B cell (primary cell): ENCODE data around the gene ITSN1. TPM values are rescaled to one million over a fixed set of nuclear protein-coding genes. Genes with fewer than 3 reads are reported as not detected.

ENCODE experiments used
- ATAC-seq: fragments of 200-7000 bp; cut with Tn5 transposase; one replicate; pipeline ENCODE4 v1.10.0; 2021; ENCODE audit warnings: low read depth, mild to moderate bottlenecking, moderate number of reproducible peaks, moderate library complexity
- CTCF ChIA-PET: fragments of 350-600 bp; sonication (Branson Sonifier 250); formaldehyde crosslinking; loops from one replicate; lab custom pipeline; 2021; ENCODE audit warnings: antibody characterized with exemption, inconsistent platforms; lab: Charles Lee
- POLR2A ChIA-PET: fragments of 350-600 bp; sonication (Branson Sonifier 250); formaldehyde crosslinking; loops from one replicate; lab custom pipeline; 2021; ENCODE audit warnings: antibody characterized with exemption; lab: Charles Lee
- DNase-seq: peaks from one replicate; pipeline ENCODE4 v3.0.0; 2013
- H2AFZ ChIP-seq: 2 replicates; pipeline ENCODE4 v1.6.1; 2012; ENCODE audit warnings: mild to moderate bottlenecking, low read depth, low read length; ENCODE audit not compliant: insufficient read depth, poor library complexity, severe bottlenecking
- H3K27ac ChIP-seq, 2 donors: 1 replicate in 1 of 2; 2 replicates in 1 of 2; pipeline ENCODE4 v1.5.1; 2012 to 2013; ENCODE audit warnings: low read length in 2 of 2, mild to moderate bottlenecking in 2 of 2, moderate library complexity in 1 of 2
- H3K27me3 ChIP-seq, 4 experiments: fragments of 200-600 bp in 1 of 4; sonication (generic) in 1 of 4; replicated peaks in 1 of 4; 1 replicate in 2 of 4; 2 replicates in 2 of 4; pipeline versions ENCODE4 v1.6.1 to v1.7.0; 2013 to 2016; ENCODE audit warnings: low read length in 3 of 4, mild to moderate bottlenecking in 2 of 4, mixed read lengths in 1 of 4, moderate library complexity in 1 of 4; ENCODE audit not compliant: insufficient read depth in 4 of 4, control insufficient read depth in 3 of 4; ENCODE audit errors: control extremely low read depth in 1 of 4
- H3K36me3 ChIP-seq, 2 experiments: replicated peaks in 1 of 2; 1 replicate in 1 of 2; 2 replicates in 1 of 2; pipeline versions ENCODE4 v1.6.1 to v1.7.1; 2013; ENCODE audit warnings: low read length in 1 of 2; ENCODE audit not compliant: insufficient read depth in 2 of 2, control insufficient read depth in 1 of 2; ENCODE audit errors: control extremely low read depth in 1 of 2, extremely low read depth in 1 of 2
- H3K4me1 ChIP-seq, 2 donors: fragments of 200-600 bp in 1 of 2; sonication (generic) in 1 of 2; 1 replicate in 1 of 2; 2 replicates in 1 of 2; pipeline versions ENCODE4 v1.5.1 to v1.6.1; 2013 to 2017; ENCODE audit warnings: low read length in 2 of 2; ENCODE audit not compliant: control insufficient read depth in 2 of 2, insufficient read depth in 2 of 2
- H3K4me2 ChIP-seq: replicated peaks from 2 replicates; pipeline ENCODE3; 2012; ENCODE audit warnings: mild to moderate bottlenecking, low read depth, low read length; ENCODE audit not compliant: poor library complexity, severe bottlenecking
- H3K4me3 ChIP-seq, 5 experiments: fragments of 200-600 bp in 1 of 5; sonication (generic) in 1 of 5; 1 replicate in 3 of 5; 2 replicates in 2 of 5; pipeline versions ENCODE4 v1.5.1 to v1.7.0; 2011 to 2016; ENCODE audit warnings: low read length in 4 of 5, mild to moderate bottlenecking in 4 of 5, low read depth in 2 of 5, control low read depth in 1 of 5, moderate library complexity in 1 of 5; ENCODE audit not compliant: insufficient read depth in 1 of 5; ENCODE audit errors: control extremely low read depth in 1 of 5, extremely low read depth in 1 of 5
- H3K79me2 ChIP-seq: fragments of 200-600 bp; sonication (generic); one replicate; pipeline ENCODE4 v1.6.0; 2016; ENCODE audit warnings: low read length; ENCODE audit not compliant: control insufficient read depth, insufficient read depth
- H3K9ac ChIP-seq: fragments of 200-600 bp; sonication (generic); 2 replicates; pipeline ENCODE4 v1.6.1; 2017; ENCODE audit warnings: mild to moderate bottlenecking, low read length, moderate library complexity
- H3K9me3 ChIP-seq, 3 donors: one replicate each; pipeline versions ENCODE4 v1.6.1 to v1.7.1; 2013; ENCODE audit warnings: low read length in 2 of 3; ENCODE audit not compliant: control insufficient read depth in 2 of 3, insufficient read depth in 1 of 3; ENCODE audit errors: control extremely low read depth in 1 of 3
- H4K20me1 ChIP-seq: 2 replicates; pipeline ENCODE4 v1.6.0; 2012; ENCODE audit warnings: mild to moderate bottlenecking, low read length; ENCODE audit not compliant: insufficient read depth, control insufficient read depth, poor library complexity, severe bottlenecking
- H3K27ac Mint-ChIP-seq: one replicate; pipeline ENCODE4 v1.8.0; 2021; ENCODE audit warnings: mixed read lengths
- H3K27me3 Mint-ChIP-seq: one replicate; pipeline ENCODE4 v1.8.0; 2021; ENCODE audit warnings: mixed read lengths
- H3K4me1 Mint-ChIP-seq: one replicate; pipeline ENCODE4 v1.8.0; 2021; ENCODE audit warnings: mixed read lengths
- H3K4me3 Mint-ChIP-seq: one replicate; pipeline ENCODE4 v1.8.0; 2021; ENCODE audit warnings: mixed read lengths
- H3K9me3 Mint-ChIP-seq: one replicate; pipeline ENCODE4 v1.8.0; 2022; ENCODE audit warnings: mixed read lengths; ENCODE audit not compliant: insufficient read depth
- EZH2 ChIP-seq: IDR thresholded peaks from 2 replicates; pipeline ENCODE4 v1.6.1; 2012; ENCODE audit warnings: borderline replicate concordance, low read depth, mild to moderate bottlenecking, moderate library complexity, low read length; ENCODE audit not compliant: insufficient read depth, poor library complexity, severe bottlenecking
- WGBS: methylation state at CpG from one replicate; pipeline ENCODE4 v1.1.5; 2013; ENCODE audit warnings: missing lambda C conversion rate; ENCODE audit not compliant: insufficient coverage; 5-methylcytosine and 5-hydroxymethylcytosine counted together
- intact Hi-C: fragments of 100-400 bp; cut with micrococcal nuclease; formaldehyde crosslinking; loops from one replicate; pipeline ENCODE4 v1.10.0; 2022
- polyA plus RNA-seq: library from polyadenylated mRNA; depleted of rRNA; stranded (reverse); fragments of >200 nt; gene quantifications from 2 replicates; pipeline ENCODE4 v1.2.3, GENCODE V29; 2012
- total RNA-seq, 2 donors: library from RNA; stranded (reverse); fragments of 120-200 nt in 1 of 2; gene quantifications; 1 replicate in 1 of 2; 2 replicates in 1 of 2; pipeline versions ENCODE4 v1.2.3 to v1.2.4, GENCODE V29; 2013 to 2022
- TF ChIP-seq, protein P1 (sequence below): fragments of 200-600 bp; IDR thresholded peaks from one replicate; pipeline ENCODE4 v1.8.0; 2022; ENCODE audit warnings: antibody characterized with exemption, mild to moderate bottlenecking

ITSN1 gene
- total and polyA plus RNA-seq, 2 donors (not counting 1 experiment from before 2014, with no cell fraction given): 0.31 to 2.4 TPM

DNA sequence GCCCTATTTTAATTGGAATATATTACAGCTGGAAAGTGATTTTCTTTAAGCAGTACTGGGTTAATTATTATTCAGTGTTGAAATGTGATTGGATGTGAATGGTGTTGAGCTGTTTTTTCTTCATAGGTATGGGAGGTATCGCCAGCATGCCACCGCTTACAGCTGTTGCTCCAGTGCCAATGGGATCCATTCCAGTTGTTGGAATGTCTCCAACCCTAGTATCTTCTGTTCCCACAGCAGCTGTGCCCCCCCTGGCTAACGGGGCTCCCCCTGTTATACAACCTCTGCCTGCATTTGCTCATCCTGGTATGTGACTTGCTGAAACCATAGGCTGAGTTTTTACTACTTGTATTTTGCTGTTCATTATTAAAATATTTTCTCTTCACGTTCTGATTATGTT is 107.7 kb downstream of the ITSN1 start:
- Mint-ChIP-seq H3K4me1 (no peaks in the 10 kb centered on the region), H3K27ac (no peak overlapping the region), H3K4me3 (no peak overlapping the region), H3K9me3 (peaks cover 2% of the 10 kb centered on the region), H3K27me3 (no peaks in the 10 kb centered on the region)
- intact Hi-C loops: no loop called here
- H3K4me1 ChIP-seq: no peaks in the 10 kb centered on the region
- ChIA-PET POLR2A (no interaction called here), CTCF (no interaction called here)
- peaks cover 3 to 15% (median 14%) of the 10 kb centered on the region in 3 donors for H3K9me3 ChIP-seq
- no peak overlapping the region for H3K4me3 ChIP-seq
- H3K9ac ChIP-seq: no peak overlapping the region
- no peak for DNase-seq
- no peaks in the 10 kb centered on the region for H3K36me3 ChIP-seq
- H2AFZ ChIP-seq: no peak overlapping the region
- H3K27me3 ChIP-seq: no peaks in the 10 kb centered on the region
- 100% methylated on average over 2 of the region's 4 CpGs for WGBS
- no peak for ATAC-seq
- H3K4me2 ChIP-seq: no peak overlapping the region
- H3K27ac ChIP-seq: no peak overlapping the region
- no peak for TF ChIP-seq EZH2
- TF ChIP-seq, protein P1, sequence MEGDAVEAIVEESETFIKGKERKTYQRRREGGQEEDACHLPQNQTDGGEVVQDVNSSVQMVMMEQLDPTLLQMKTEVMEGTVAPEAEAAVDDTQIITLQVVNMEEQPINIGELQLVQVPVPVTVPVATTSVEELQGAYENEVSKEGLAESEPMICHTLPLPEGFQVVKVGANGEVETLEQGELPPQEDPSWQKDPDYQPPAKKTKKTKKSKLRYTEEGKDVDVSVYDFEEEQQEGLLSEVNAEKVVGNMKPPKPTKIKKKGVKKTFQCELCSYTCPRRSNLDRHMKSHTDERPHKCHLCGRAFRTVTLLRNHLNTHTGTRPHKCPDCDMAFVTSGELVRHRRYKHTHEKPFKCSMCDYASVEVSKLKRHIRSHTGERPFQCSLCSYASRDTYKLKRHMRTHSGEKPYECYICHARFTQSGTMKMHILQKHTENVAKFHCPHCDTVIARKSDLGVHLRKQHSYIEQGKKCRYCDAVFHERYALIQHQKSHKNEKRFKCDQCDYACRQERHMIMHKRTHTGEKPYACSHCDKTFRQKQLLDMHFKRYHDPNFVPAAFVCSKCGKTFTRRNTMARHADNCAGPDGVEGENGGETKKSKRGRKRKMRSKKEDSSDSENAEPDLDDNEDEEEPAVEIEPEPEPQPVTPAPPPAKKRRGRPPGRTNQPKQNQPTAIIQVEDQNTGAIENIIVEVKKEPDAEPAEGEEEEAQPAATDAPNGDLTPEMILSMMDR: no peak
- H3K79me2 ChIP-seq: no peaks in the 10 kb centered on the region
- H4K20me1 ChIP-seq: no peaks in the 10 kb centered on the region

DNA sequence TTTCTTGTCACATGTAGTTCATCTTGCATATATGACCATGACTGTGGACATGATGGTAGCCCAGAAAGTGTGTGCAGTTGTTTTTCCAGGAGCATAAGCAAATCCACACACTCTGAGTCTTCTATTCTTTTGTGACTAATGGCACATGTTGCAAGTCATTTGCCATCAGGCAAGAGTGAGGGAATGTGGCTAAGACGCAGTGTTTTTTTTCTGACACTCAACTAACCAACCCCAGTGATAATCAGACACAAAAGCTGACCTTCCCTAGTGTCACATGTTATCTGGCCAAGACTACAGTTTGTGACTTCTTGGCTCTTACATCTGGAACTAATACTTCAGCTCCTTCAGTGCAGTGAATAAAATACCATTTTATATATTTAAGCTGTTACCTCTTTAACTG is 108.8 kb downstream of the ITSN1 start:
- ChIA-PET CTCF (no interaction called here), POLR2A (no interaction called here)
- Histone ChIP-seq H3K27me3 (no peaks in the 10 kb centered on the region), H3K79me2 (no peaks in the 10 kb centered on the region), H2AFZ (no peak overlapping the region), H4K20me1 (no peaks in the 10 kb centered on the region), H3K4me2 (no peak overlapping the region), H3K9ac (no peak overlapping the region), H3K27ac (no peak overlapping the region), H3K9me3 (peaks cover 3 to 14% (median 12%) of the 10 kb centered on the region in 3 donors), H3K36me3 (no peaks in the 10 kb centered on the region), H3K4me3 (no peak overlapping the region), H3K4me1 (no peaks in the 10 kb centered on the region)
- Mint-ChIP-seq H3K27ac (no peak overlapping the region), H3K27me3 (no peaks in the 10 kb centered on the region), H3K4me3 (no peak overlapping the region), H3K4me1 (no peaks in the 10 kb centered on the region), H3K9me3 (peaks cover 2% of the 10 kb centered on the region)
- ATAC-seq: no peak
- intact Hi-C loops: no loop called here
- no CpG with 5 or more reads among the region's 1 CpG for WGBS
- no peak for TF ChIP-seq EZH2
- TF ChIP-seq, protein P1: no peak
- DNase-seq: no peak
